HEK293 (cell line): ENCODE measurements around the gene METTL14.
A peak's percentile ranks its signal among the peaks of the same experiment; 100 is the strongest.

ENCODE experiments used
- CTCF ChIA-PET: fragments of 350-600 bp; formaldehyde crosslinking; extraction: SDS; loops from one replicate; lab custom pipeline; 2021; ENCODE audit warnings: antibody characterized with exemption; lab: Yijun Ruan, JAX
- POLR2A ChIA-PET: fragments of 300-600 bp; formaldehyde crosslinking; extraction: SDS; loops from one replicate; lab custom pipeline; 2020; ENCODE audit warnings: antibody characterized with exemption, inconsistent platforms; lab: Yijun Ruan, JAX
- H3K27ac ChIP-seq: fragments of 200-500 bp; sonication (Bioruptor generic); 2 replicates; pipeline ENCODE4 v1.5.1; 2014; ENCODE audit warnings: low read depth, low read length, control low read depth, inconsistent platforms; ENCODE audit errors: extremely low read depth
- H3K36me3 ChIP-seq, 2 experiments: fragments of 200-500 bp in 1 of 2; sonication (Bioruptor generic) in 1 of 2; 1 replicate in 1 of 2; 2 replicates in 1 of 2; pipeline ENCODE4 v1.5.1; 2014 to 2017; ENCODE audit warnings: inconsistent platforms in 2 of 2, low read length in 2 of 2; ENCODE audit not compliant: control insufficient read depth in 2 of 2, insufficient read depth in 1 of 2
- H3K4me1 ChIP-seq: fragments of 200-500 bp; sonication (Bioruptor generic); 2 replicates; pipeline ENCODE4 v1.5.1; 2014; ENCODE audit warnings: mild to moderate bottlenecking, low read length, inconsistent platforms; ENCODE audit not compliant: control insufficient read depth, insufficient read depth
- H3K4me3 ChIP-seq: 2 replicates; pipeline ENCODE4 v1.5.1; 2011; ENCODE audit warnings: low read depth, mild to moderate bottlenecking, control low read depth, low read length, moderate library complexity
- H3K9me3 ChIP-seq: fragments of 200-500 bp; sonication (Bioruptor generic); 2 replicates; pipeline ENCODE4 v1.5.1; 2014; ENCODE audit warnings: low read depth, low read length, inconsistent platforms; ENCODE audit not compliant: control insufficient read depth, insufficient read depth
- AEBP2 ChIP-seq: fragments of 450-650 bp; formaldehyde crosslinking; IDR thresholded peaks from 2 replicates; pipeline ENCODE4 v1.5.1; 2016; ENCODE audit warnings: missing biosample characterization, missing genetic modification characterization, borderline replicate concordance
- EGR2 ChIP-seq: fragments of 450-650 bp; formaldehyde crosslinking; IDR thresholded peaks from 2 replicates; pipeline ENCODE4 v1.5.1; 2016; ENCODE audit warnings: low read depth, missing biosample characterization, missing genetic modification characterization
- FEZF1 ChIP-seq: fragments of 450-650 bp; formaldehyde crosslinking; IDR thresholded peaks from 2 replicates; pipeline ENCODE4 v1.5.1; 2016; ENCODE audit warnings: missing biosample characterization, missing genetic modification characterization
- IKZF3 ChIP-seq: fragments of 450-650 bp; IDR thresholded peaks from 2 replicates; pipeline ENCODE4 v1.5.0; 2018; ENCODE audit warnings: missing biosample characterization, mild to moderate bottlenecking, missing genetic modification characterization, moderate library complexity
- KLF16 ChIP-seq: fragments of 450-650 bp; formaldehyde crosslinking; IDR thresholded peaks from 2 replicates; pipeline ENCODE4 v1.5.1; 2017; ENCODE audit warnings: missing biosample characterization, missing genetic modification characterization
- SETDB1 ChIP-seq: IDR thresholded peaks from one replicate; pipeline ENCODE4 v1.6.1; 2017; ENCODE audit warnings: mild to moderate bottlenecking, low read length, moderate library complexity, mixed read lengths; ENCODE audit not compliant: insufficient read length
- SP2 ChIP-seq: fragments of 450-650 bp; formaldehyde crosslinking; IDR thresholded peaks from 2 replicates; pipeline ENCODE4 v1.5.1; 2016; ENCODE audit warnings: missing biosample characterization, missing genetic modification characterization
- ZBTB21 ChIP-seq: fragments of 450-650 bp; formaldehyde crosslinking; IDR thresholded peaks from 2 replicates; pipeline ENCODE4 v1.5.1; 2017; ENCODE audit warnings: missing biosample characterization, missing genetic modification characterization
- ZBTB8A ChIP-seq: fragments of 450-650 bp; formaldehyde crosslinking; IDR thresholded peaks from 2 replicates; pipeline ENCODE4 v1.5.1; 2016; ENCODE audit warnings: missing biosample characterization, missing genetic modification characterization
- ZFHX2 ChIP-seq: fragments of 450-650 bp; formaldehyde crosslinking; conservative IDR thresholded peaks from 2 replicates; pipeline ENCODE4 v1.5.1; 2016; ENCODE audit warnings: missing biosample characterization, missing genetic modification characterization
- ZFP3 ChIP-seq: fragments of 450-650 bp; formaldehyde crosslinking; IDR thresholded peaks from 2 replicates; pipeline ENCODE4 v1.5.1; 2016; ENCODE audit warnings: low read depth, missing biosample characterization, missing genetic modification characterization
- ZNF10 ChIP-seq: fragments of 450-650 bp; formaldehyde crosslinking; IDR thresholded peaks from 2 replicates; pipeline ENCODE4 v1.5.1; 2017; ENCODE audit warnings: missing biosample characterization, missing genetic modification characterization
- ZNF335 ChIP-seq: fragments of 450-650 bp; formaldehyde crosslinking; conservative IDR thresholded peaks from 2 replicates; pipeline ENCODE4 v1.5.1; 2016; ENCODE audit warnings: missing biosample characterization, missing genetic modification characterization
- ZNF366 ChIP-seq: fragments of 450-650 bp; formaldehyde crosslinking; conservative IDR thresholded peaks from 2 replicates; pipeline ENCODE4 v1.5.1; 2016; ENCODE audit warnings: missing biosample characterization, missing genetic modification characterization
- ZNF394 ChIP-seq: fragments of 450-650 bp; formaldehyde crosslinking; IDR thresholded peaks from 2 replicates; pipeline ENCODE4 v1.5.1; 2016; ENCODE audit warnings: missing biosample characterization, missing genetic modification characterization, mild to moderate bottlenecking, moderate library complexity, borderline replicate concordance
- ZNF426 ChIP-seq: fragments of 450-650 bp; formaldehyde crosslinking; IDR thresholded peaks from 2 replicates; pipeline ENCODE4 v1.5.1; 2017; ENCODE audit warnings: missing biosample characterization, missing genetic modification characterization, mild to moderate bottlenecking, inconsistent platforms, moderate library complexity
- ZNF560 ChIP-seq: fragments of 450-650 bp; formaldehyde crosslinking; IDR thresholded peaks from 2 replicates; pipeline ENCODE4 v1.5.1; 2017; ENCODE audit warnings: missing biosample characterization, missing genetic modification characterization, borderline replicate concordance
- ZNF561 ChIP-seq: fragments of 450-650 bp; IDR thresholded peaks from 2 replicates; pipeline ENCODE4 v1.5.1; 2018; ENCODE audit warnings: missing biosample characterization, missing genetic modification characterization, borderline replicate concordance
- ZNF600 ChIP-seq: fragments of 450-650 bp; formaldehyde crosslinking; IDR thresholded peaks from 2 replicates; pipeline ENCODE4 v1.5.1; 2016; ENCODE audit warnings: missing biosample characterization, missing genetic modification characterization
- ZNF626 ChIP-seq: fragments of 450-650 bp; sonication (Bioruptor Pico); formaldehyde crosslinking; IDR thresholded peaks from 2 replicates; pipeline ENCODE4 v1.5.1; 2018; ENCODE audit warnings: missing biosample characterization, missing genetic modification characterization, inconsistent platforms
- ZNF629 ChIP-seq: fragments of 450-650 bp; formaldehyde crosslinking; IDR thresholded peaks from 2 replicates; pipeline ENCODE4 v1.5.1; 2017; ENCODE audit warnings: missing biosample characterization, missing genetic modification characterization
- ZNF639 ChIP-seq: fragments of 450-650 bp; formaldehyde crosslinking; IDR thresholded peaks from 2 replicates; pipeline ENCODE4 v1.5.1; 2016; ENCODE audit warnings: missing biosample characterization, missing genetic modification characterization
- ZNF660 ChIP-seq: fragments of 450-650 bp; IDR thresholded peaks from 2 replicates; pipeline ENCODE4 v1.5.1; 2018; ENCODE audit warnings: missing biosample characterization, mild to moderate bottlenecking, missing genetic modification characterization
- ZNF677 ChIP-seq: fragments of 450-650 bp; IDR thresholded peaks from 2 replicates; pipeline ENCODE4 v1.5.0; 2018; ENCODE audit warnings: missing biosample characterization, mild to moderate bottlenecking, missing genetic modification characterization, moderate library complexity
- ZNF837 ChIP-seq: fragments of 450-650 bp; formaldehyde crosslinking; IDR thresholded peaks from 2 replicates; pipeline ENCODE4 v1.5.1; 2016; ENCODE audit warnings: missing biosample characterization, missing genetic modification characterization
- ZXDB ChIP-seq: fragments of 450-650 bp; formaldehyde crosslinking; IDR thresholded peaks from 2 replicates; pipeline ENCODE4 v1.5.1; 2016; ENCODE audit warnings: missing biosample characterization, missing genetic modification characterization
- TF ChIP-seq, protein P1 (sequence below): fragments of 450-650 bp; formaldehyde crosslinking; IDR thresholded peaks from 2 replicates; pipeline ENCODE4 v1.5.1; 2016; ENCODE audit warnings: missing biosample characterization, missing genetic modification characterization
- TF ChIP-seq, protein P2 (sequence below): fragments of 450-650 bp; formaldehyde crosslinking; IDR thresholded peaks from 2 replicates; pipeline ENCODE4 v1.5.1; 2016; ENCODE audit warnings: missing biosample characterization, missing genetic modification characterization
- TF ChIP-seq, protein P3 (sequence below): fragments of 450-650 bp; formaldehyde crosslinking; optimal IDR thresholded peaks from 2 replicates; pipeline ENCODE3; 2016; ENCODE audit warnings: missing biosample characterization, mild to moderate bottlenecking, missing genetic modification characterization

Gene METTL14

DNA sequence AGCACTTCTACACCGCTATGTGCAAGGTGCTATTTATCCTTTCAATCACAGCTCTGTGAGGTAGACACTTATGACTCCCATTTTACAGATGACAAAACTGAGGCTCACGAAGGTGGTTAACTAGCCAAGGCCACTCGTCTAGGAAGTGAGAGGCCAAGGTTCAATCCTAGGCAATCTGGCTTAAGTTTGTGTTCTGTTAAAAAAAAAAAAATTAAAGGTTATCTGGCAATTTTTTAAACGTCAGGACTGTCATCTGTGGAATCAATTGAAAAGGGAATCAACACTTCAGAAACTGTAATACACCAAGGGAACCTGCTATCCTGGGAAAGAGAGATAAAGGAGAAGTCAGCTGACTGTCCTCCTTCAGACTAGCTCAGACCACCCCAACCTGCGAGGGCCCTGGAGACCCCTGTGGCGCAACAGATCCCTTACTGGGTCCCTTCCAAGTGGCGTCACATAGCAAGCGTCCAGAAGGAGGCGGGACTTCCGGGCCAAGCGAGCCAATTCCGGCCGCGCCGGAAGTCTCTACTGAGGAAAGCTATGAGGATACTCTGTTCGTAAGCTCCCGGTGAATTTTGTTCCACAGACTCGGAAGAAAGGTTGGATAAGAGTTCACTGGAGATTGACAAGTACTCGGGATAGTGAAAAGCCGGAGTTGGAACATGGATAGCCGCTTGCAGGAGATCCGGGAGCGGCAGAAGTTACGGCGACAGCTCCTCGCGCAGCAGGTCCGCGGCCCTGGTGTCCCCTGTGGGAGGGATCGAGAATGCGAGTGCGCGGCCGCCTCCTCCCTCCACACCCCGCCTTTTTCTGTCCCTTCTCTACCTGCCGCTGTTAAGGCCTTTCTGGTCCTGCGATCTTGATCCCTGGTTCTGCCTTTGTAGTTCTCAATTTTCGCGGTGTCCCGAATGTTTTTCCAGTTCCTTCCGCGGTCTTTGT lies at the start of gene METTL14:
TSS of gene METTL14 (plus strand) at position 520 of the 939 bp plus-strand sequence. CDS start at position 663, 143 bp downstream.
- CTCF ChIA-PET: interaction anchor here (0.7 to 0.9 kb wide), 3 partner anchors 9 to 332 kb away, joined by 3 to 4 read pairs (median 3); no protein-coding TSS in a partner anchor
- H3K4me1 ChIP-seq: no peaks in the 10 kb centered on the region
- H3K4me3 ChIP-seq: peak within 1 kb of the TSS; percentile 75
- peak within 1 kb of the TSS; percentile 28 for H3K27ac ChIP-seq
- peaks cover 16 to 19% of the 10 kb centered on the region in 2 experiments; a peak in 2 of 3 replicates for H3K36me3 ChIP-seq
- POLR2A ChIA-PET: interaction anchor here (0.7 to 1.0 kb wide), 3 partner anchors 9 to 25 kb away, joined by 3 to 5 read pairs (median 4); no protein-coding TSS in a partner anchor
- no peaks in the 10 kb centered on the region for H3K9me3 ChIP-seq
- TF ChIP-seq ZNF426 (tag by site-specific recombination) (no peak), ZNF837 (no peak), ZNF366 (peak; percentile 45; the same call in 1 of the 2 replicates), EGR2 (tag by site-specific recombination) (peak; percentile 27; the same call in 1 of the 2 replicates), ZNF394 (tag by site-specific recombination) (peak; percentile 38; the same call in 1 of the 2 replicates), ZNF600 (tag by site-specific recombination) (peak; percentile 70; the same call in 1 of the 2 replicates), ZNF660 (tag by site-specific recombination) (peak; percentile 28; the same call in 1 of the 2 replicates), ZFHX2 (tag by site-specific recombination) (peak; percentile 41), ZFP3 (no peak), ZNF639 (tag by site-specific recombination) (0 out of 2 replicates have a peak, but pooled peaks have one; percentile 12), ZBTB8A (tag by site-specific recombination) (peak; percentile 63), FEZF1 (no peak), SETDB1 (peak; percentile 24), SP2 (tag by site-specific recombination) (peak; percentile 60), ZNF561 (tag by site-specific recombination) (peak; percentile 77; the same call in 1 of the 2 replicates), ZNF560 (tag by site-specific recombination) (no peak), ZNF626 (tag by site-specific recombination) (no peak), ZBTB21 (tag by site-specific recombination) (peak; percentile 59; the same call in 1 of the 2 replicates), KLF16 (tag by site-specific recombination) (0 out of 2 replicates have a peak, but pooled peaks have one; percentile 57), ZNF335 (tag by site-specific recombination) (peak; percentile 69), ZNF629 (tag by site-specific recombination) (peak; percentile 85), ZNF677 (tag by site-specific recombination) (no peak), ZNF10 (tag by site-specific recombination) (no peak), IKZF3 (tag by site-specific recombination) (no peak), AEBP2 (tag by site-specific recombination) (no peak), ZXDB (tag by site-specific recombination) (peak; percentile 62; the same call in 1 of the 2 replicates)
- TF ChIP-seq, protein P1, sequence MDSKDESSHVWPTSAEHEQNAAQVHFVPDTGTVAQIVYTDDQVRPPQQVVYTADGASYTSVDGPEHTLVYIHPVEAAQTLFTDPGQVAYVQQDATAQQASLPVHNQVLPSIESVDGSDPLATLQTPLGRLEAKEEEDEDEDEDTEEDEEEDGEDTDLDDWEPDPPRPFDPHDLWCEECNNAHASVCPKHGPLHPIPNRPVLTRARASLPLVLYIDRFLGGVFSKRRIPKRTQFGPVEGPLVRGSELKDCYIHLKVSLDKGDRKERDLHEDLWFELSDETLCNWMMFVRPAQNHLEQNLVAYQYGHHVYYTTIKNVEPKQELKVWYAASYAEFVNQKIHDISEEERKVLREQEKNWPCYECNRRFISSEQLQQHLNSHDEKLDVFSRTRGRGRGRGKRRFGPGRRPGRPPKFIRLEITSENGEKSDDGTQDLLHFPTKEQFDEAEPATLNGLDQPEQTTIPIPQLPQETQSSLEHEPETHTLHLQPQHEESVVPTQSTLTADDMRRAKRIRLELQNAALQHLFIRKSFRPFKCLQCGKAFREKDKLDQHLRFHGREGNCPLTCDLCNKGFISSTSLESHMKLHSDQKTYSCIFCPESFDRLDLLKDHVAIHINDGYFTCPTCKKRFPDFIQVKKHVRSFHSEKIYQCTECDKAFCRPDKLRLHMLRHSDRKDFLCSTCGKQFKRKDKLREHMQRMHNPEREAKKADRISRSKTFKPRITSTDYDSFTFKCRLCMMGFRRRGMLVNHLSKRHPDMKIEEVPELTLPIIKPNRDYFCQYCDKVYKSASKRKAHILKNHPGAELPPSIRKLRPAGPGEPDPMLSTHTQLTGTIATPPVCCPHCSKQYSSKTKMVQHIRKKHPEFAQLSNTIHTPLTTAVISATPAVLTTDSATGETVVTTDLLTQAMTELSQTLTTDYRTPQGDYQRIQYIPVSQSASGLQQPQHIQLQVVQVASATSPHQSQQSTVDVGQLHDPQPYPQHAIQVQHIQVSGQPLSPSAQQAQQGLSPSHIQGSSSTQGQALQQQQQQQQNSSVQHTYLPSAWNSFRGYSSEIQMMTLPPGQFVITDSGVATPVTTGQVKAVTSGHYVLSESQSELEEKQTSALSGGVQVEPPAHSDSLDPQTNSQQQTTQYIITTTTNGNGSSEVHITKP: peak; percentile 48; the same call in 1 of the 2 replicates
- TF ChIP-seq, protein P2, sequence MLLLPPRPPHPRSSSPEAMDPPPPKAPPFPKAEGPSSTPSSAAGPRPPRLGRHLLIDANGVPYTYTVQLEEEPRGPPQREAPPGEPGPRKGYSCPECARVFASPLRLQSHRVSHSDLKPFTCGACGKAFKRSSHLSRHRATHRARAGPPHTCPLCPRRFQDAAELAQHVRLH (tag by site-specific recombination): peak; percentile 66; the same call in 1 of the 2 replicates
- TF ChIP-seq, protein P3, sequence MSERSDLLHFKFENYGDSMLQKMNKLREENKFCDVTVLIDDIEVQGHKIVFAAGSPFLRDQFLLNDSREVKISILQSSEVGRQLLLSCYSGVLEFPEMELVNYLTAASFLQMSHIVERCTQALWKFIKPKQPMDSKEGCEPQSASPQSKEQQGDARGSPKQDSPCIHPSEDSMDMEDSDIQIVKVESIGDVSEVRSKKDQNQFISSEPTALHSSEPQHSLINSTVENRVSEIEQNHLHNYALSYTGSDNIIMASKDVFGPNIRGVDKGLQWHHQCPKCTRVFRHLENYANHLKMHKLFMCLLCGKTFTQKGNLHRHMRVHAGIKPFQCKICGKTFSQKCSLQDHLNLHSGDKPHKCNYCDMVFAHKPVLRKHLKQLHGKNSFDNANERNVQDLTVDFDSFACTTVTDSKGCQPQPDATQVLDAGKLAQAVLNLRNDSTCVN (tag by site-specific recombination): peak; percentile 54
